HUES48 (cell line): ENCODE measurements around the gene ZNF436.
"Not testable (repeated sequence)": the region's sequence is repeated elsewhere in the genome, so short reads cannot be mapped to it uniquely, and the experiment has no call there.

Source experiments
- H3K27ac ChIP-seq: one replicate; pipeline ENCODE4 v1.7.0; 2013; ENCODE audit warnings: low read depth, low read length, inconsistent platforms
- H3K27me3 ChIP-seq: 2 replicates; pipeline ENCODE4 v1.6.1; 2013; ENCODE audit warnings: mild to moderate bottlenecking, low read length; ENCODE audit not compliant: control insufficient read depth, insufficient read depth
- H3K36me3 ChIP-seq: 2 replicates; pipeline ENCODE4 v1.6.1; 2013; ENCODE audit warnings: low read length; ENCODE audit not compliant: control insufficient read depth, insufficient read depth
- H3K4me1 ChIP-seq: 2 replicates; pipeline ENCODE4 v1.6.1; 2013; ENCODE audit warnings: mild to moderate bottlenecking, low read length; ENCODE audit not compliant: control insufficient read depth, insufficient read depth
- H3K4me3 ChIP-seq: 2 replicates; pipeline ENCODE4 v1.5.1; 2013; ENCODE audit warnings: mild to moderate bottlenecking, low read depth, low read length
- H3K9ac ChIP-seq: 2 replicates; pipeline ENCODE4 v1.6.1; 2013; ENCODE audit warnings: mild to moderate bottlenecking, low read depth, low read length, moderate library complexity
- H3K9me3 ChIP-seq: 2 replicates; pipeline ENCODE4 v1.6.1; 2013; ENCODE audit warnings: low read length; ENCODE audit not compliant: control insufficient read depth, insufficient read depth

ZNF436 gene

DNA sequence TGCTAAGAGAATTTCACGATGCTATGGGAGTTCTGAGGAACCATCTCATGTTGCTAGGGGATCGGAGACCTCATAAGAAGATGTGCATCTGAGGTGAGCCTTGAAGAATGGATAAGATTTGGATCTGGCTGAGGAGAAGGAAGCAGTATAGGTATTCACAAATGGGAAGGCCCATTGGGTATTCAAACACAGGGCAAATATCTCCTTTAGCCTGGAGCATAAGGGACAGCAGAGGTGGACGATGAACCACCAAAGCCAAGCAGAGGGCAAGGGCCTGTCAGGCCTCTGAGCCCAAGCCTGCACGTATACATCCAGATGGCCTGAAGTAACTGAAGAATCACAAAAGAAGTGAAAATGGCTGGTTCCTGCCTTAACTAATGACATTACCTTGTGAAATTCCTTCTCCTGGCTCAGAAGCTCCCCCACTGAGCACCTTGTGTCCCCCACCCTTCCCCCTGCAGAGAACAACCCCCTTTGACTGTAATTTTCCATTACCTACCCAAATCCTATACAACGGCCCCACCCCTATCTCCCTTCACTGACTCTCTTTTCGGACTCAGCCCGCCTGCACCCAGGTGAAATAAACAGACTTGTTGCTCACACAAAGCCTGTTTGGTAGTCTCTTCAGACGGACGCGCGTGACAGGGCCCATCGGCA is 4.6 kb upstream of the ZNF436 start:
- H3K9ac ChIP-seq, H3K36me3 ChIP-seq, H3K4me3 ChIP-seq, H3K9me3 ChIP-seq: not testable (repeated sequence)
- H3K27ac ChIP-seq = peak overlapping the region; percentile 32
- H3K4me1 ChIP-seq = peaks cover 22% of the 10 kb centered on the region
- H3K27me3 ChIP-seq = peaks cover 97% of the 10 kb centered on the region

DNA sequence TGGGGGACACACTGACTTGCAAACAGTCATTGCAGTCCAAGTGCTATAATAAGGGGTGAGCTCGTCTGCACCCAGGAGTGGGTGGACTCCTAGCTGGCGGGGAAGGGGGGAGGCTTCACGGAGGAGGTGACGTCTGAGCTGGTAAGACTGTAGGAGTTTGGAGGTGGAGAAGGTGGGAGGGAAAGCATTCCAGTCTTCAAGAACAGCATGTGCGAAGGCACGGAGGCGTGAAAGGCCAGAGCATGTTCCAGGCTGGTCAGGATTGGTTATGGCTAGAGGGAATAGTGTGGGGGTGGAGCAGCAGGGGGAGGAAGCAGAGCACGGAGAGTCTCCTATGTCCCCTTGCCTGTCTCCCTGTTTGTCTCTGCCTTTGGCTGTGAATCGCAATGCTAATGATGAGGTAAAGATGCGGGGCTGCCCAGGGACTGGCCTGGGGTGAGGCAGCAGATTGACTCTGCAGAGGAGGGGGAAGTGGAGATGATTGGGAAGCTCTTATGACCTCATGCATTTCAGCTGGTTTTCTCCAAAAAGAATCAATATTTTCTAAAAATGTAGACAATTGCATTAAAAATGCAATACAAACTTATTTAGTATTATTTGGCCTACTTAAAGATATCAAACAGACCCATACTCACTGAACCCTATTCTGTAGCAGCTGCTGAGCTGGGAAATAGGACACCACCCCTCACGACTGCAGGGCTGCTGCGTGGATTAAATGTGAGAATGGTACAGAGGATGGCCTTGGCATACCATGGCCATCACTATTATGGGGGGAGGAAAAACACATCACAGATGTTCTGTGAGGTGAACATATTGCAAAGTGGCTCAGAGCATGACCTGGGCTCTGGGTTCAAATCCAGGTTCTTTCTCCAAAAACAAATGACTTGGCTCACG is 2.6 kb upstream of the ZNF436 start:
- Histone ChIP-seq H3K36me3 (no peaks in the 10 kb centered on the region), H3K9ac (no peak overlapping the region), H3K27me3 (peaks cover 91% of the 10 kb centered on the region), H3K4me3 (no peak overlapping the region), H3K27ac (peak overlapping the region; percentile 71), H3K9me3 (no peaks in the 10 kb centered on the region), H3K4me1 (peaks cover 22% of the 10 kb centered on the region)

DNA sequence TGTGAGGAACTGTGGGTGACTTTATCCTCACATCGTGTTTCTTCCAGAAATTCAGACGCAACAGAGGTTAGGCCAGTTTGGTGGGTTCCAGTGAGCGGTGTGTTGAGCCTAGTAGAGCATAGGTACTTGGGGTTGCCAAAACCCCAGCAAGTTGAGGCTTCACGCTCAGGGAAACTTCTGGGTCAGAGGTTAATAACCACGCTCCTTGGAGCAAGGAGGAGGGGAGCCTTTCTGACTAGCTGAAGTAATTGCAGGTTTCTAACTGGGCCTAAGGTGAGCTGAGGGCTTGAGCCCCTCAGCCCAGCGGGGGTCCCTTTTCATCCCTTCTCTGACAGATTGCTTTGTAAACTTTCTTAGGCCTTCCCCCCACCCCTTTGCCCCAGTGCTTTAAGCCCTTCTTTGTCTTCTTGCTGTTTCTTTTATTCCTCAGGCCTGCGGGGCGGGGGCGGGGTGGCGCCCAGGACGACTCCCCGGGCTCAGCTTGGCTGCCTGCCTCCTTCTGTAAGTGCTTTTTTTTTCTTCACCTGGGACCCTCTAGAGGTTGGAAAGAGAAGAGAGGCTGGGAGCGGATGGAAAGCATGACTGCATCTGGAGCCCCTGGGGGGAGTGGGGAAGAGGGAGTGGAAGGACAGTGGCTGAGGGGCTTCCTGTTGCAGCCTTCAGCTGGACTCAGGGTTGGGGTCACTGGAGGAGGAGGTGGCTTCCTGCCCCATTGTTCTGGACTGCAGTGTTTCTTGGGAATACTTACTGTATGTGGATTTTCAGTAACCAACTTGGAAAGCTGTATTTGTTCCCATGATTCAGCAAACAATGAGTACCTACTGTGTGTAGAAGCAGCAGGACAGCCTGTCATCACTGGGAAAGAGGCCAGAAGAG is 1.3 kb upstream of the ZNF436 start:
- H3K36me3 ChIP-seq = no peaks in the 10 kb centered on the region
- H3K27ac ChIP-seq = peak overlapping the region; percentile 74
- peaks cover 91% of the 10 kb centered on the region for H3K27me3 ChIP-seq
- H3K9ac ChIP-seq = no peak overlapping the region
- 0 out of 2 replicates have a peak overlapping the region, but pooled peaks have one; percentile 16 for H3K4me3 ChIP-seq
- H3K9me3 ChIP-seq = no peaks in the 10 kb centered on the region
- H3K4me1 ChIP-seq = peaks cover 22% of the 10 kb centered on the region

DNA sequence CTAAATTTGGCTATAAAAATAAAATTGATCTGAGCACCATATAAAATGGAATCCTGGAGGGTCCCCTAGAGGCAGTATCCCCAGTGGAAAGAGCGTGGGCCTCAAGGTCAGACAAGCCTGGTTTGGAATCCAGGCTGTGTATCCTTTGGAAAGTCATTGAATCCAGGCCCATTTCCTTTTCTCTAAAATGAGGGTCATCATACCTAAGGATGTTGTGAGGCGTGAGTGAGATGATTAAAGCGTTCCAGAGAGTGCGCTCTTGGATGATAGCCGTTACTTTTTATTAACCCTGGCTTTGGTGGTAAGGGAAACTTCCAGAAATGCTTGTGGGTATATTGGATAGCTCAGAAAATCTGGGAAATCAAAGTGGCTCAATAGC is 683 bp upstream of the ZNF436 start:
- Histone ChIP-seq H3K4me3 (no peak overlapping the region), H3K27ac (peak overlapping the region; percentile 74), H3K36me3 (no peaks in the 10 kb centered on the region), H3K9me3 (no peaks in the 10 kb centered on the region), H3K4me1 (peaks cover 22% of the 10 kb centered on the region), H3K27me3 (peaks cover 91% of the 10 kb centered on the region), H3K9ac (no peak overlapping the region)

DNA sequence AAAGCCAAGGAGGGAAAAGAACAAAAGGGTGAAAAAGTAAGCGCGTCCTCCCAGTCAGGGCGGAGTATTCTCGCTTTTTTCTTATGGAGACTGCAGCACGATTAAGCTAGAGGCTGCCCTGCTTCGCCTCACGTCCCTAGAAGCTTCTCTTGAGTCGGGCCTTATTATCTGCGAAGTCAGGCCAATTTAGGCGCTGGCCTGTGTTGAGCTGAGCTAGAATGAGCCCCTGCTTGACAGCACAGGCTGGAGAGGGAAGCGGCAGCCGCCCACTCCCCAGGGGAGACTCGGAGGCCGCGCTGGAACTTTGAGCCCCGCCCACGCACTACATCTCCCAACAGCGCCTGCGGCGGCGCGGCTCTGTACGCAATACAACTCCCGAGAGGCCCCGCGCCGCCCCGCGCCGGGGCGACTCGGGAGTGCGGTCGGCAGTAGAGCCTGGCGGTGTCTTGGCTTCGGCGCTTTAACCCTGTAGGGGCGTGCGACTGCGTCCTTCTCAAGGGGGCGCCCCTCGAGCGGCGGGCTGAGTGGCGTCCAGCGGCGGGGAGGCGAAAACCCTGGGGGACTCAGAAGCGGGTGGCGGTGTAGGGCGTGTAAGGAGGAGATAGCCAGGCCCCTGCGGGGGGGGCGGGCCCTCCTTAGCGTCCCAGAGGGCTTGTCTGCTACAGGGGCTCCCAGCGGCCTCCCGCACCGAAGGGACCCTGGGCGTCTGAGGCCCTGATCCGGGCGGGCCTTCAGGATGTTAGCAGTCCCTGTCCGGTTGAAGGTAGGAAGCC is 888 bp downstream of the ZNF436 start:
- H3K27me3 ChIP-seq = peaks cover 89% of the 10 kb centered on the region

DNA sequence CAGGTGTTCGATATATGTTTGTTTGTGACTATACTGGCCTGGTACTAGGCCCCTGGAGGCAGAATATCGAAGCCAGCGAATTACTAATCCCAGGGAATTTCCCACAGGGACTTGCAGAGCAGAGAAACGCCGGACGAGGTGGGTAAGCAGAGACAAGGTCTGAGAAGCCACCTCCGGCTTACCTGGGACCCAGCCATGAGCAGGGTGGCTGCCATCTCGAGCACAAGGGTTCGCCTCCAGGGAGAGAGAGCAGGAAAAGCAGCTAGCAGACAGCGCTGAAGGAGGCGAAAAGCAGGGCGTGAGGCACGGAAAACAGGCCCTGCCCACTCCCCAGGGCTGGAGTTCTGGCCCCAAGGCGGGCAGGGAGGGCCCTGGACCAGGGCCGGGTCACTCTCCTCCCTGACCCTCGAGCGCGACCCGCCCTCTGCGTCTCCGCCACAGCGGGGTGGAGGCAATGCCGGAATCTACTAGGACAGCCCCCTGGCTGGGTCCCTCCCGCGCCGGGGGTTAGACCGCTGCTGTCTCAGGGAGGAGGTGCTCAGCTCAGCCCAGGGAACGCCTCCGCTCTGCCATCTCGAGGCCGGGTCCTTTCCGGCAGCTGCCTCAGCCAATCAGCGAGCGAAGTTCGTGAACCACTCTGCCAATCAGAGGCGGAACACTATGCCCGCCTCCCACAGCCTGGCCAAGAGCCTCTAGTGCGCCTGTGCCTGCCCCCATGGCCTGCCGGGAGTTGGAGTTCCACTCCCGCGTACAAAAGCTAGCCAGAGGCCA is 1.7 kb downstream of the ZNF436 start:
- Histone ChIP-seq H3K4me3 (peak overlapping the region; percentile 91), H3K9me3 (peaks cover 15% of the 10 kb centered on the region), H3K9ac (peak overlapping the region; percentile 63), H3K27me3 (peaks cover 89% of the 10 kb centered on the region), H3K4me1 (peaks cover 16% of the 10 kb centered on the region), H3K36me3 (no peaks in the 10 kb centered on the region), H3K27ac (peak overlapping the region; percentile 92)

More for the DNA sequence above, 888 bp downstream of the ZNF436 start:
- H3K4me3 ChIP-seq = peak overlapping the region; percentile 91
- H3K36me3 ChIP-seq = no peaks in the 10 kb centered on the region
- H3K9ac ChIP-seq = peak overlapping the region; percentile 63
- peaks cover 17% of the 10 kb centered on the region for H3K4me1 ChIP-seq
- H3K27ac ChIP-seq = peak overlapping the region; percentile 92
- H3K9me3 ChIP-seq = peaks cover 7% of the 10 kb centered on the region

DNA sequence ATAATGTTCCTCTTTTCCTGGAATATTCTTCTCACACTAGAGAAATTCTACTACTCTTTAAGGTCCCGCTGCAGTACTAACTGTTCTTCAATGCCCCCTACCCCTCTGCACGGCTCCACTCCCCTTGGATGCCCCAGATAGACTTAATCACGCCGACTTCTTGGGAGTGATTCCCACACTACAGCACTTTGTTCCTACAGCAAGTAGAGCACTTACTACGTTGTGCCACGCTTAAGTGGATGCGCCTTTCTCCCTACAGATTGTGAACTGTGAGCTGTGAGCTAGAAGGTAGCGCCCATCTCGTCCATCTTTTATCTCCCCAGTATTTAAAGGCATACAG is 2.2 kb downstream of the ZNF436 start:
- peaks cover 21% of the 10 kb centered on the region for H3K9me3 ChIP-seq
- peaks cover 89% of the 10 kb centered on the region for H3K27me3 ChIP-seq
- H3K27ac ChIP-seq = peak overlapping the region; percentile 49
- H3K4me3 ChIP-seq = peak overlapping the region; percentile 91
- H3K4me1 ChIP-seq = peaks cover 16% of the 10 kb centered on the region
- H3K9ac ChIP-seq = no peak overlapping the region
- peaks cover 4% of the 10 kb centered on the region for H3K36me3 ChIP-seq

DNA sequence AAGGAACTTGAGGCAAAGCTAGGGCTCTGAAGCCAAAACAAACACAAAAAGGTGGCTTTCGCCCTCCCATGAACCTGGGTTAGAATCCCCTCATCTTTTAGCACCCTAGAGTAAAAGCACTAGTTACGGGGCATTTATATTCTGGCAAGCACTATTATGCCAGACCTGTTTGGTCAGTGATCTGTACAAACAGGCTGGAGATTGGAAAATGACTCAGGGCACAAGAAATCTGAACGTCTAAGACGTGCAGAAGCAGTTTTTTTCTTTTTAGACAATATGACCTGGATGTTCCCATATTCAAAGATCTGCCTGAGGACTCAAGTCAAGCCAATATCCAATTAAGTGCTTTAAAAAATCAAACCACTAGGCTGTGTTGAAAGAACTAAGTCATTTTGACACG is 3.0 kb downstream of the ZNF436 start:
- H3K36me3 ChIP-seq = peaks cover 9% of the 10 kb centered on the region
- H3K4me3 ChIP-seq = no peak overlapping the region
- H3K9ac ChIP-seq = no peak overlapping the region
- H3K27ac ChIP-seq = no peak overlapping the region
- H3K9me3 ChIP-seq = peaks cover 29% of the 10 kb centered on the region
- peaks cover 89% of the 10 kb centered on the region for H3K27me3 ChIP-seq
- H3K4me1 ChIP-seq = peaks cover 12% of the 10 kb centered on the region

DNA sequence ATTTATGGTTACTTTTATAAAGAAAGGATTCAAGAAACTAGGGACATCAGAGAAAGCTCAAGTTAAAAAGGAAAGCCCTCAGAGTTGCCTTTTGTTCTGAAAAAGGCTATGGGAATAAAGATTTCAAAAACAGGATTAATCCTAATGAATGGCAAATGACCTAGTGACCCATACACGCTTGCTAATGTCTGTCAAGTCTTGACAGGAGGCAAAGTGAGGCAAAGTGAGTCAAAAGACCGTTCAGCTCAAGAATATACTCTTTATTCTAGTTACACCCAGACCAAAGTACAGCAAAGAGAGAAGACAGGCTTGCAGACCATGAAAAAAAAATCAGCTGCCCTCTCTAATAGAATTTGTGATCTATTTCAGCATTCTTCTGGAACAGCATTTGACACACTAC is 3.5 kb downstream of the ZNF436 start:
- peaks cover 89% of the 10 kb centered on the region for H3K27me3 ChIP-seq
- H3K27ac ChIP-seq = no peak overlapping the region
- peaks cover 33% of the 10 kb centered on the region for H3K9me3 ChIP-seq
- peaks cover 9% of the 10 kb centered on the region for H3K36me3 ChIP-seq
- H3K4me1 ChIP-seq = peaks cover 8% of the 10 kb centered on the region
- H3K4me3 ChIP-seq = no peak overlapping the region
- no peak overlapping the region for H3K9ac ChIP-seq
